IPS DF 4.7 (cell line): ENCODE results near the gene IFI27.
"Not testable (repeated sequence)": the region's sequence is repeated elsewhere in the genome, so short reads cannot be mapped to it uniquely, and the experiment has no call there.

Experiments
- DNase-seq: peaks from one replicate; pipeline ENCODE4 v3.0.0-alpha.2; 2013; ENCODE audit warnings: low spot score; ENCODE audit errors: extremely low read depth

The IFI27 gene

GRCh38 chr14:94152676-94153075 is 42.1 kb downstream of the IFI27 start:
- DNase-seq = no peak

DNA sequence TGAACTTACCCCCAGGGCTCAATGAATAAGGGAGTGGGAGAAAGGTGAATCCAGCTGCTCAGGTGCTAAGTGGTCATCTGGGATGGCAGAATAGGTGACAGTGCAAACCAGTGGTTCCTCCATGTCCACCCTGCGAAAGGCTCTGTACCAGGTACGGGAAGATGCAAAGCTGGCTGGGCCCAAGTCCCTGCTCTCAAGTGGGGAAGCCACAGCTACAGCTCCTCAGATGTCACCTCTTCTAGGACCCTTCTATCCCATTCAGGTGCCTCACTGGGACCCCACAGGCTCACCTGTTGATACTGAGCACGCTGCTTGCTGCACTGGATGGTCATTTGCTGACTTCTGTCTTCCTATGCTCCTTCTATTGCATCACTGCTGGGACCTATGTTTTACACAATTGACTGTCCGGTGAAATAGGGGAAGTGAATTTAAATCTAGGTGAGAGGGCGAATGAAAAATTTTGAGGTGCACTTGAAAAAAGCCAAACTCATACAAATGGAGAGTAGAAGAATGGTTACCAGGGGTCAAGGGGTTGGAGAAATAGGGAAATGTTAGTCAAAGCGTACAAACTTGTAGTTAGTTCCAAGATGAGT is 43.3 kb downstream of the IFI27 start:
- DNase-seq = no peak

DNA sequence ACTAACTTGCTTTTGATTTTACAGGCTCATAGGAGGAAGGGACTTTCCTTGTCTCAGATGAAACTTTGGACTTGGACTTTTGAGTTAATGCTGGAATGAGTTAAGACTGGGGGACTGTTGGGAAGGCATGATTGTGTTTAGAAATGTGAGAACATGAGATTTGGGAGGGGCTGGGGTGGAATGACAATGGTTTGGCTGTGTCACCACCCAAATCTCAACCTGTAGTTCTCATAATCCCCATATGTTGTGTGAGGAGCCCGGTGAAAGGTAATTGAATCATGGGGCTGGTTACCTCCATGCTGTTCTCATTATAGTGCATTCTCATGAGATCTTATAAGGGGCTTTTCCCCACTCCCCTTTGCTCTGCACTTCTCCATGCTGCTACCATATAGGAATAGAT is 45.6 kb downstream of the IFI27 start:
- not testable (repeated sequence) for DNase-seq

GRCh38 chr14:94157197-94157596 is 46.7 kb downstream of the IFI27 start:
- no peak for DNase-seq

- DNase-seq = no peak
Measured at GRCh38 chr14:94158239-94158883, 47.8 kb downstream of the IFI27 start.

- no peak for DNase-seq
Measured at GRCh38 chr14:94161058-94161457, 50.5 kb downstream of the IFI27 start.

GRCh38 chr14:94161981-94162380 is 51.4 kb downstream of the IFI27 start:
- no peak for DNase-seq

DNA sequence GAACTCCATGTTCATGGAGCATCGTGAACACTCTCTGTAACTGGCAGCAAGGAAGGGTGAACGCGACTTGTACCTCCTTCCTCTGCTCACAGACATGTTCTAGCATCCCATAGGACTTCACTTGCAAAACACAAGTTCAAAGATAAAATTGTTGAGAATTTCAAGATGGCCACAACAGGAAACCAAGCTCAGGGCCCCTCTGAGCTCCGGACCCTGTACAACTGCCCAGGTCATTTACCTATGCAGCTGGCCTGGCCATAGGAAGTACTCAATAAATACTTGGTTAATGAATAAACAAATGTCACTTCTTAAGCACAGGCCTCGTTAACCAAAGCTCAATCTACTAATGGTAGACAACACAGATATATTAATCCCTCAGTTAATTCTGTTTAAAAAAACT is 51.9 kb downstream of the IFI27 start:
- no peak for DNase-seq

DNA sequence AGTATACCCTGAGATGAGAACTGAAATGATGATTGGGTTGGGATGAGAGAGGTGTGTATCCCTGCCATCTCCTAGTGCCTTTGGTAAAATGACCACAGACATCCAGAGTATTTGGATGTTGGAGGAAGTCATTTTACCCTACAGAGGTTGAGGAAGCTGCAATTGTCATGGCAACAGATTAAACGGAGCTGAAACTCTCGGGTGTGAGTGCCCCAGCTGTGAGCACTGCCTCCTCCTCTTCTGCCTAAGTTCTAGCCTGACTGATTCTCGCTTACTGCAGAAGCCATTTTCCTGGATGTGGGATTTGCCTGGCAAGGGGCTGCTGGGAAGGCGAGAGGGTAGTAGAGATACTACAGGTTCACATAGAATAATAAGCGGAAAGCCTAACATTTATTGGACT is 53.3 kb downstream of the IFI27 start:
- no peak for DNase-seq

GRCh38 chr14:94164685-94165431 is 54.3 kb downstream of the IFI27 start:
- DNase-seq = no peak

DNA sequence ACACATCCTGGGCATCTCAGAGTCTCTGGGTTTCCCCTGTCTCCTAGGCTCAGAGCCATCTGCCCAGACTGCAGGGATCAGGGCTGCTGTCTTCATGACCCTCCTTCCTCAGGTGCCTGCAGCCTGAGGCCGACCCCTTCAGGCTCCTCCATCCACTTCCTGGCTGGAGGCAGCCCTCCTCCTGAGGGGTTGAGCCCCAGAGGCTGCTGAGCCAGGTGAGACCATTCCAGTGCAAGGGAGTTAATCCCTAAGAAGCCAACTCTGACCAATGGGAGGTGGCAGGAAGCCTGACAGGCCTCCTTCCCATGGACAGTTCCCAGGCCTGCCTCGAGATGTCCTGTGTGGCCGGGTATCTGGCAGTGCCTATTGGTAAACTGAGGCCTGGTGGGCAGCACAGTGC is 55.2 kb downstream of the IFI27 start:
- no peak for DNase-seq
